GM12872 (cell line): Measurements from ENCODE around the gene COL5A2.

ENCODE experiments used
- TF ChIP-seq, protein P1 (sequence below): IDR thresholded peaks from 3 replicates; pipeline ENCODE4 v1.5.1; 2011; ENCODE audit warnings: low read depth, mild to moderate bottlenecking, low read length, moderate library complexity; ENCODE audit not compliant: insufficient read depth

Gene COL5A2

DNA sequence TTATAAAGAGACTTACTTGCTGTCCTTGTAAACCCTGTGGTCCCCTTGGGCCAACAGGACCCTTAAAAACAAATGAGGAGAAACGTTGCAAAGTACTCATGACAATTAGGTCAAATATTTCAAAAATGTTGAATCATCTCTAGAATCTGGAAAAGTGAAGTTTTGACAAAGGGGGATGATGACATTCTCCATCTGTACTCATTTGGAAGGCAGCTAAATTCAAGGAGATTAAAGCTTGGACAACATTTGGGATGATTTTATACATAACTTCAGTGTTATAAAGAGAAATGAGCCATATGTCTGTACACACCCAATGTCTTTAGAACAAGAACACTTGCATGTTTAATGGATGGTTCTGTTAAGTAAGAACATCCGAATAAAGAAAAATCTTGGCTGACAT, 92.9 kb downstream of the COL5A2 start:
- TF ChIP-seq, protein P1, sequence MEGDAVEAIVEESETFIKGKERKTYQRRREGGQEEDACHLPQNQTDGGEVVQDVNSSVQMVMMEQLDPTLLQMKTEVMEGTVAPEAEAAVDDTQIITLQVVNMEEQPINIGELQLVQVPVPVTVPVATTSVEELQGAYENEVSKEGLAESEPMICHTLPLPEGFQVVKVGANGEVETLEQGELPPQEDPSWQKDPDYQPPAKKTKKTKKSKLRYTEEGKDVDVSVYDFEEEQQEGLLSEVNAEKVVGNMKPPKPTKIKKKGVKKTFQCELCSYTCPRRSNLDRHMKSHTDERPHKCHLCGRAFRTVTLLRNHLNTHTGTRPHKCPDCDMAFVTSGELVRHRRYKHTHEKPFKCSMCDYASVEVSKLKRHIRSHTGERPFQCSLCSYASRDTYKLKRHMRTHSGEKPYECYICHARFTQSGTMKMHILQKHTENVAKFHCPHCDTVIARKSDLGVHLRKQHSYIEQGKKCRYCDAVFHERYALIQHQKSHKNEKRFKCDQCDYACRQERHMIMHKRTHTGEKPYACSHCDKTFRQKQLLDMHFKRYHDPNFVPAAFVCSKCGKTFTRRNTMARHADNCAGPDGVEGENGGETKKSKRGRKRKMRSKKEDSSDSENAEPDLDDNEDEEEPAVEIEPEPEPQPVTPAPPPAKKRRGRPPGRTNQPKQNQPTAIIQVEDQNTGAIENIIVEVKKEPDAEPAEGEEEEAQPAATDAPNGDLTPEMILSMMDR = no peak

DNA sequence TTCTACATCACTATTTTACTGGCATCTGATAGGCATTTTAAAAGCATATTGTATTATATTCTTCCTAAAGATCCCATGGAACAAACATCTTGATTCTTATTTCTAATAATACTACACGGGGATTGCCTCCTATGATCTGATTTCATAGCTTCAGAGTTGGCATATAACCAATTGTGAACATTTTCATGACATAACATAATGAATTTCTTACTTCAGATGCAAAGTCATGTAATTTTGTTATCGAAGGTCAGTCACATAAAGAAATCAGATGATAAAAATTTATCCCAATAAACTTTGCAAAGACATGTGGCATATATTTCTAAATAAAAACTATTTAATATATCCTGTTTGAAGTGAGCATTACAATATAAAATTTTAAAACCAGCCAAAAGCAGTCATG, 93.3 kb downstream of the COL5A2 start:
- TF ChIP-seq, protein P1 = no peak

DNA sequence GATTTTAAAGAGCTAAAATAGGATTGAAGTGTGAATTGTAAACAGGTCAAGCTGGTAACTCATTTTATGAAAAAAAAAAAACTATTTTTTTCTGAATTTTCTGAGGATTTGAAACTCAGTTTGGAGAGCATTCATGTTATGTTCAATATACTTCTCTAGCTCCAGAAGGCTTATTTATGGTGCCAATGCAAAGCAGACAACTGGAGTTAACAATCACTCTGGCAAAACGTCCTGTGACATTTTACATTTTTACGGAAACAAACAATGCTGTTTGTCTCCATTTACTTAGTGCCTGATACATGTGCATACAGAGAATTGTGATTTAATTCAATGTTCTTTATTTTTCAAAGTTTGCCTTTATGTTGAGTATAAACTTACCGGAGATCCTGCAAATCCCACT, 96.0 kb downstream of the COL5A2 start:
- TF ChIP-seq, protein P1 = no peak

DNA sequence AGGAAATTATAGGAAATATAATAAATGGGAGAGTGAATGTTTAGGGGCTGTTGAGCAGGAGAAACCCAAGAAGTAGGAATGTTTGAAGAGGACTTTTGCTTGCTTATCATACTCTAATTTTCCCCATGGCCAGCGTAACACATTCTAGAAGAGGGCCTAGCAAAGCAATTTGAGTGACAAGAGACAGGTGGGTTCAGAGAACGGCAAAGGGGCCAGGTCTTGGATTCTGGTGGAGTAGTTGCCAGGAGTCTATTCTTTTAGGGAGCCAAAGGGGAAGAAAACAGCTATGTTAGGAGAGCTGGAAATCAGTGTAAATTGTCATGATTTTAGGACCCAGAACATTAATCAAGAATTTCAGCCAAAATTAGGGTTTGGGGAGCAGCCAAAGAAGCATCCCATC, 96.5 kb downstream of the COL5A2 start:
- TF ChIP-seq, protein P1 = no peak

DNA sequence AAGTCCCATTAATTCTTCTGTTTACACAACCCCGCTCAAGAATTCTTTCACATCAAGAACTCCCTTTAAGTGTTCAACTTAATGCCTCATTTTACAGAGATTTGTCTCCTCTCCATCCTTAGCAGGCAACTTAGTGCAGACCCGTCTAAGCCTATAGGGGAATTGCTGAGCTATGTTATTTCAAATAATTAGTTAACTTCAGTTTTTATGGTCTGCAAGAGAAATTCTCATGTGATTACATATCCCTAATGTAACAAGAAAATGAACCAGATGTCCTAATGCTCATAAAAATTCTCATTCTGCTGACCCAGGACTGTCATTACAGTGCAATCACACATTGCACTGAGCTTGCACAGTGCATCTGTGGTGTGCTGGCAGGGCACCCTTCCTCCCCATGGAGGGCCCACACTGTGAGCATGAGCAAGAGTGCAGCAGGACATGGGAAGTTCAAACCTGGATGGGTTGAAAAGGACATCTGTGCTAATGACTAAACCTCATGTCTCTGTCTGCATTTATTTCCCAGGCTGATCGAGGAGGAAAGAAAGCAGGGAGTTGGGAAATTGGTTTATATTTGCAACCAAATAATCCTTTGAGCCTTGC, 97.1 kb downstream of the COL5A2 start:
- TF ChIP-seq, protein P1 = no peak

DNA sequence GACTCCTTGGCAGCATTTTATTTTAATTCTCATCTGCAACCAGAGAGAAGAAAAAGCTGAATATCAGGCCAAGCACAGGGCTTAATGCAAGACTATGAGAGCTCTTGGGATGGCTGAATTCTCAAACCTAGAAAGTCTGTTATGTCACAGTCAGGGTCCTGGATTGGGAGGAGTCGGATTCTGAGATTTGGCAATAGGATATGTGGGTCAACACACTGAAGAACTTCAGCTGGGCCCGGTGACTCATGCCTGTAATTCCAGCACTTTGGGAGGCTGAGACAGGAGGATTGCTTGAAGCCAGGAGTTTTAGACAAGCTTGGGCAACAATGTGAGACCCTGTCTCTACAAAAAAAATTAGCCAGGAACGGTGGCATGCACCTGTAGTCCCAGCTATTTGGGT, 103.0 kb downstream of the COL5A2 start:
- TF ChIP-seq, protein P1 = no peak

DNA sequence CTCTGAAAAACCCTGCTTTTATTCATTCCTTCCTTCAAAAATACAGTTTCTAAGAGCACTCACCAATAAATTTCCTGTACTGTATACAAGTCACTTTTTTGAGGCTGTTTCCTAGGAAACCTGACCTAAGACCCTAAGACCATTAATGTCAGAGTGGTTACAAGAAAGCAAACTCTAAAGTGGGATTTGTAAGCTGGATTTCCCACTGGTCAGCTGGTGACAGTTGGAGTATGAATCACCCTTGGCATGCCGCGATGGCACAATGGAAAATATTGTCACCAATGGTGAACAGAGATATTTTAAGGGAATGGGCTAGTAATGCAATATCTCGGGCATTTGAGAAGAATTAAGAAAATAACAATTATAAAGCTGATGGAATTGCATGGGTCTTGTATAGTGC, 103.4 kb downstream of the COL5A2 start:
- TF ChIP-seq, protein P1 = no peak
